Karpas-422 (cell line): ENCODE data around the gene ARHGAP4. TPM values are rescaled to one million over a fixed set of nuclear protein-coding genes. Genes with fewer than 3 reads are reported as not detected.

ENCODE experiments used
- DNase-seq: peaks from one replicate; pipeline ENCODE4 v3.0.0-alpha.2; 2015
- H2AFZ ChIP-seq: fragments of 200-600 bp; sonication (generic); 2 replicates; pipeline ENCODE4 v1.6.1; 2014; ENCODE audit warnings: antibody characterized with exemption, low read length, mixed read lengths
- H3K27ac ChIP-seq: fragments of 200-600 bp; sonication (generic); 2 replicates; pipeline ENCODE4 v1.5.1; 2014; ENCODE audit warnings: mild to moderate bottlenecking, low read length, moderate library complexity
- H3K27me3 ChIP-seq: fragments of 200-600 bp; sonication (generic); 2 replicates; pipeline ENCODE4 v1.6.1; 2014; ENCODE audit warnings: low read length, mixed read lengths
- H3K36me3 ChIP-seq: fragments of 200-600 bp; sonication (generic); 2 replicates; pipeline ENCODE4 v1.6.1; 2014; ENCODE audit warnings: low read length, mixed read lengths; ENCODE audit not compliant: insufficient read depth
- H3K4me1 ChIP-seq: fragments of 200-600 bp; sonication (generic); 2 replicates; pipeline ENCODE4 v1.6.1; 2014; ENCODE audit warnings: mild to moderate bottlenecking, low read length, mixed read lengths
- H3K4me2 ChIP-seq: fragments of 200-600 bp; sonication (generic); 2 replicates; pipeline ENCODE4 v1.6.1; 2014; ENCODE audit warnings: low read length, low read depth, mild to moderate bottlenecking; ENCODE audit not compliant: poor library complexity, severe bottlenecking
- H3K4me3 ChIP-seq: fragments of 200-600 bp; sonication (generic); 2 replicates; pipeline ENCODE4 v1.5.1; 2014; ENCODE audit warnings: mild to moderate bottlenecking, antibody characterized with exemption, low read length, mixed read lengths
- H3K79me2 ChIP-seq: fragments of 200-600 bp; sonication (generic); 2 replicates; pipeline ENCODE4 v1.6.1; 2014; ENCODE audit warnings: mild to moderate bottlenecking, low read length, mixed read lengths
- H3K9ac ChIP-seq: fragments of 200-600 bp; sonication (generic); 2 replicates; pipeline ENCODE4 v1.6.0; 2014; ENCODE audit warnings: low read length
- H3K9me2 ChIP-seq: fragments of 200-600 bp; sonication (generic), shearing (Covaris generic); replicated peaks from 2 replicates; pipeline ENCODE4 v1.6.0; 2014; ENCODE audit warnings: mild to moderate bottlenecking, low read length, moderate library complexity; ENCODE audit not compliant: insufficient read depth
- H3K9me3 ChIP-seq: fragments of 300-700, 200-600 bp; sonication (generic); 2 replicates; pipeline ENCODE4 v1.6.1; 2014; ENCODE audit warnings: low read length, mixed read lengths
- H4K20me1 ChIP-seq: fragments of 200-600 bp; sonication (generic); 2 replicates; pipeline ENCODE4 v1.6.1; 2014; ENCODE audit warnings: mild to moderate bottlenecking, antibody characterized with exemption, low read length, low read depth; ENCODE audit not compliant: insufficient read depth
- total RNA-seq: library from RNA; depleted of rRNA; stranded (reverse); fragments of >200 nt; shearing (Covaris generic); gene quantifications from 2 replicates; pipeline ENCODE4 v1.2.3, GENCODE V29; 2014; ENCODE audit warnings: low replicate concordance

The ARHGAP4 gene
- total RNA-seq, 1 experiment from 2014 or later, result 104 TPM

GRCh38 chrX:153874085-153874365 lies 52.0 kb downstream of the ARHGAP4 start:
- no peak overlapping the region for H3K4me2 ChIP-seq
- no peaks in the 10 kb centered on the region for H3K4me1 ChIP-seq
- no peaks in the 10 kb centered on the region for H3K27me3 ChIP-seq
- H2AFZ ChIP-seq, result no peak overlapping the region
- H3K4me3 ChIP-seq, result no peak overlapping the region
- H4K20me1 ChIP-seq, result 0 out of 2 replicates have a peak, but pooled peaks cover 5% of the 10 kb centered on the region
- no peaks in the 10 kb centered on the region for H3K79me2 ChIP-seq
- no peaks in the 10 kb centered on the region for H3K36me3 ChIP-seq
- no peaks in the 10 kb centered on the region for H3K9me3 ChIP-seq
- no peak overlapping the region for H3K27ac ChIP-seq
- no peak for DNase-seq
- H3K9ac ChIP-seq, result no peak overlapping the region
- no peaks in the 10 kb centered on the region for H3K9me2 ChIP-seq

DNA sequence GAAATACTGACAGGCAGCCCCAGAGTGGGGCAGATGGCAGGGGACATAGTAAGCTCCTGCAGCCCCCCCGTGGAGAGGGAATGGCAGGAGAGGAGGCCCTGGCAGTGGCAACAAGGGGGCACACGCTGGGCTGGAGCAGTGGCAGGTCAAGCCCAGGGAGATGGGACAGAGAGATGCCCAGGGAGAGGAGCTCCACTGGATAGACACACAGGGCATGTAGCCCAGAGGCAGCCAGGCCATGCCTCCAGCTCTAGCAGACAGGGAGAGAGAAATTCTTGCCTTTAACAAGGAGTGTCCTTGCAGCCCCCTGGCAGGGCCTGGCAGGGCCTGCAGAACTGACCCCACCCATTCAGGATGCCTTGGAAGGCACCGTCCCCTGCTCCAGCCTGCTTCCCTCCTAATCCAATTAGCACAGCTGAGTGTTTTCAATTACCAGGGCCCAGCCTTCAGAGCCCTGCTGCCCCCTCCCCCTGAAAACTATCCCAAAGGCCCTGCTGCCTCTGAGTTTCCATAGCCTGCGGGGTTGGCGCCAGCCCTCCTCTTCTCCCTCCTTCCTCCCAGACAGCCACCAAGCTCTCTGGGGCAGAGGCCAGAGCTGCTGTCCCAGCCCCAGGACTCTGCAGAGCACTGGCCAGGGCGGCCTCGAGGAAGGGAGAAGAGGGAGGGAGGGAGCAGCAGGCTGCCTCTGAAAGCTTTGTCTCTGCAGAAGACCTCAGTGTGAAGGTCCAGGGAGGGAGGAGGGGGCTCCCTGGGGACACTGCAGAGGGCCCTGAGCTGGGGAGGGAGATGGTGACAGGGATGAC lies 52.6 kb downstream of the ARHGAP4 start:
- Histone ChIP-seq H3K79me2 (no peaks in the 10 kb centered on the region), H3K9me2 (no peaks in the 10 kb centered on the region), H2AFZ (no peak overlapping the region), H3K4me3 (no peak overlapping the region), H3K36me3 (no peaks in the 10 kb centered on the region), H3K4me1 (no peaks in the 10 kb centered on the region), H3K4me2 (no peak overlapping the region), H3K27me3 (no peaks in the 10 kb centered on the region), H3K27ac (no peak overlapping the region), H3K9ac (no peak overlapping the region), H3K9me3 (no peaks in the 10 kb centered on the region), H4K20me1 (0 out of 2 replicates have a peak, but pooled peaks cover 5% of the 10 kb centered on the region)
- no peak for DNase-seq

DNA sequence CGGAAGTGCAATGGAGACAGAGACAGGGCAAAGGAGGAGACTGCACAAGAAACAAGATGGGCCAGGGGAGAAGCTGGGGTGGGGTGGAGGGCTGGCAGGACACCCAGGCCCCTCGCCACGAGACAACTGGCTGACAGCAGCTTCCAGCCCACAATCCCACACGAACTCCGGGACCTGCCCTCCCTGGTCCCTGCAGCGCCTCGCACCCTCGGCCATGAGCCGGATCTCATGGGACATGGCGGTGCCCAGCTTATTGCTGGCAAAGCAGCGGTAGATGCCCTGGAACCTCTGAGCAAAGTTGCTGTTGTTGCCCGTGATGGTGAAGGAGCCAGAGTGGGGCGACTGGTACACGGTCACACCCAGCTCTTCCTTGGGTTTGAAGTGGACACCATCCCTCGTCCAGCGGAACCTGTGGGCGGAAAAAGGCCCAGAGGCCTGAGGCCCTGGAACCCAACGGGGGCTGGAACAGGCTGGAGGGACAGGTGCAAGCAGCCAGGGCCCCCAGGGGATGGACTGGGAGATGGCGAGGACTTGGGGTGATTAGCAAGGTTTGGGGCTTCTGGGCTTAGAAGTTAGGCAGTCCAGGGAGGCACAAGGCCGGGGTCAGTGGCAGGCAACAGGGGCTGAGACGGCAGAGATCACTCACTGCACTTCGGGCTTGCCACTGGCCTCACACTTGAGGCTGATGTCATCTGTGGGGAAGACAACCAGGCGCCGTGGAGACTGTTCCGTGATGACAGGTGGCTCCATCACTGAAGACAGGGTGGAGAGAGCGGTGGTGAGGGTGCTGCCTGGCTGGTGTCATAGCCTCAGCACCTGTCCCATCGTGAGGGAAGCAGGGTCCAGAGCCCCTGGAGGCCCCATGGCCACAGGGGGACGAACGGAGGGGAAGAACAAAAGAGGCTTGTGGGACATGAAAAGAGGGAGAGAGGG lies 53.9 kb downstream of the ARHGAP4 start:
- DNase-seq, result no peak
- Histone ChIP-seq H2AFZ (no peak overlapping the region), H3K4me1 (no peaks in the 10 kb centered on the region), H3K9me3 (no peaks in the 10 kb centered on the region), H3K27ac (no peak overlapping the region), H3K4me3 (no peak overlapping the region), H3K27me3 (no peaks in the 10 kb centered on the region), H3K4me2 (no peak overlapping the region), H3K9me2 (no peaks in the 10 kb centered on the region), H3K36me3 (no peaks in the 10 kb centered on the region), H3K79me2 (no peaks in the 10 kb centered on the region), H4K20me1 (no peaks in the 10 kb centered on the region), H3K9ac (no peak overlapping the region)

- no peak overlapping the region for H3K4me2 ChIP-seq
- no peak overlapping the region for H3K27ac ChIP-seq
- H3K27me3 ChIP-seq, result no peaks in the 10 kb centered on the region
- H3K9ac ChIP-seq, result no peak overlapping the region
- H3K4me3 ChIP-seq, result no peak overlapping the region
- no peaks in the 10 kb centered on the region for H3K79me2 ChIP-seq
- no peak for DNase-seq
- no peaks in the 10 kb centered on the region for H3K36me3 ChIP-seq
- no peaks in the 10 kb centered on the region for H3K9me3 ChIP-seq
- H2AFZ ChIP-seq, result no peak overlapping the region
- no peaks in the 10 kb centered on the region for H3K4me1 ChIP-seq
- H3K9me2 ChIP-seq, result no peaks in the 10 kb centered on the region
- no peaks in the 10 kb centered on the region for H4K20me1 ChIP-seq
Observed at GRCh38 chrX:153871451-153871850, 54.6 kb downstream of the ARHGAP4 start.

DNA sequence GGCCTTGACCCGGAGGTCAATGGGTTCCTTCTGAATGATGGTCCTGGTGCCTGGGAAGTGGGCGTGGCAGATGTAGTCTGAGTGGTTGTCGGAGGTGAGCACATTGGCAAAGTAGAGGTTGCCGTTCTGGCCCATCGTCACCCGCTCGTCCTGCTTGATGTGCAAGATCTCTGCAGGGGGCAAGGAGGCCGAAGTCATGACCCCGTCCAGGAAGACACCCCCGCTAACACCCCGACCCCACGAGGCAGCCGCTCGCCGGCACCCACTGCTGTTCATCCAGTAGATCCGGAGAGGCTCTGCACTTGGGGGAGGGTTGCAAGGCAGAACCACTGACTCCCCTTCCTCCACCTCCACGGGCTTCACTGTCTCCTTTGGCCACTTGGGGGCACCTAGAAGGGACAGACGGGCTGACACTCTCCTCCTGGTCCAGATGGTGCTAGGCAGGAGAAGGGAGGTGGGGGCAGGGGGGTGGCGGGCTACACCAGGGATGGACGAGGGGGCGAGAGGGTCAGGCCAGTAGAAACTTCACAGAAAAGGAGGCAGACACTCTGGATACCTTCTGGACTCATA lies 55.2 kb downstream of the ARHGAP4 start:
- Histone ChIP-seq H3K4me1 (no peaks in the 10 kb centered on the region), H3K4me2 (no peak overlapping the region), H3K9me2 (no peaks in the 10 kb centered on the region), H3K9ac (no peak overlapping the region), H3K79me2 (no peaks in the 10 kb centered on the region), H3K27ac (no peak overlapping the region), H3K4me3 (no peak overlapping the region), H3K9me3 (no peaks in the 10 kb centered on the region), H3K36me3 (no peaks in the 10 kb centered on the region), H3K27me3 (no peaks in the 10 kb centered on the region), H2AFZ (no peak overlapping the region), H4K20me1 (no peaks in the 10 kb centered on the region)
- no peak for DNase-seq

GRCh38 chrX:153870288-153870690 lies 55.8 kb downstream of the ARHGAP4 start:
- no peaks in the 10 kb centered on the region for H3K36me3 ChIP-seq
- H4K20me1 ChIP-seq, result no peaks in the 10 kb centered on the region
- H3K9me2 ChIP-seq, result no peaks in the 10 kb centered on the region
- H3K4me3 ChIP-seq, result no peak overlapping the region
- H3K4me2 ChIP-seq, result no peak overlapping the region
- no peak for DNase-seq
- no peak overlapping the region for H2AFZ ChIP-seq
- no peaks in the 10 kb centered on the region for H3K4me1 ChIP-seq
- no peak overlapping the region for H3K9ac ChIP-seq
- no peaks in the 10 kb centered on the region for H3K27me3 ChIP-seq
- H3K27ac ChIP-seq, result no peak overlapping the region
- no peaks in the 10 kb centered on the region for H3K79me2 ChIP-seq
- no peaks in the 10 kb centered on the region for H3K9me3 ChIP-seq

GRCh38 chrX:153869473-153870287 lies 56.4 kb downstream of the ARHGAP4 start:
- Histone ChIP-seq H3K9ac (no peak overlapping the region), H2AFZ (no peak overlapping the region), H3K4me3 (no peak overlapping the region), H3K36me3 (no peaks in the 10 kb centered on the region), H3K79me2 (no peaks in the 10 kb centered on the region), H3K9me3 (no peaks in the 10 kb centered on the region), H3K4me1 (no peaks in the 10 kb centered on the region), H4K20me1 (no peaks in the 10 kb centered on the region), H3K27ac (no peak overlapping the region), H3K9me2 (no peaks in the 10 kb centered on the region), H3K27me3 (no peaks in the 10 kb centered on the region), H3K4me2 (no peak overlapping the region)
- no peak for DNase-seq
